ENCODE data around the gene PLB1.
"Not testable (repeated sequence)": the region's sequence is repeated elsewhere in the genome, so short reads cannot be mapped to it uniquely, and the experiment has no call there.

Gene PLB1

DNA sequence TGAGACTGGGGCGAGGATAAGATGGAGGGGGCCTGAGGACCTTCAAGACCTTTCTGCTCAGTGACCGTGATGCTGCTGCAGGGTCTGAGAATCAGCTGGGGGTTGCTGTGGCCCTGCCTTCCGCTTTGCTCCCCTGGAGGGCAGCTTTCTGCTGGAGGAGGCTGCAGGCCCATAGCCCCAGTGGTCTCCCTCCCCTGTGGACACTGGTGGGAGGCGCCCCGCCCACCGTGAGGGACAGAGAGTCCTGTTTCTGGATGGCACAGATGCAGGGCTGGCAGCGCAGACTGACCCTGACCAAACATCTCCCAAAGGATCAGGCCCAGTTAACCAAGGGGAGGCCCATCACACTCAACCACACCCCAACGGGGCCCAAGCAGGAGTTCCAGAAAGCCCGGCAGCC is 42.8 kb downstream of the PLB1 start:
- no peak for DNase-seq

- no peak for DNase-seq
Measured at GRCh38 chr2:28539118-28539541, 43.3 kb downstream of the PLB1 start.

- DNase-seq: no peak
Measured at GRCh38 chr2:28543316-28544035, 47.6 kb downstream of the PLB1 start.

DNA sequence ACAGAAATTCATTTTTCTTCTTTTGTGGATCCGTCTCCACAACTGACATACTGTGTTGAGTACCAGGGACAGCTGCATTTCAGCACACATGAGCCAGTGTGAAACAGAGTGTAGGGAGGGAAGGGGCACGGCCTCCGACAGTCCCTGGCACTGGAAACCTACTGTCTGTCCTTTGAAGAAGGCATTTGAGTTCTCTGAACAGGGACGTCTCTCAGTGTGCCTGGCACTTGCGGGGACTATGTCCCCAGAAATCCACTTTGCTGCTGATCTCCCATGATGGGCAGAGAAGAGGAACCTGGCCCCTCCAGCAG is 48.1 kb downstream of the PLB1 start:
- no peak for DNase-seq

GRCh38 chr2:28544405-28544921 is 48.6 kb downstream of the PLB1 start:
- no peak for DNase-seq

GRCh38 chr2:28544922-28545589 is 49.2 kb downstream of the PLB1 start:
- no peak for DNase-seq

GRCh38 chr2:28545590-28546200 is 49.8 kb downstream of the PLB1 start:
- DNase-seq: no peak

DNA sequence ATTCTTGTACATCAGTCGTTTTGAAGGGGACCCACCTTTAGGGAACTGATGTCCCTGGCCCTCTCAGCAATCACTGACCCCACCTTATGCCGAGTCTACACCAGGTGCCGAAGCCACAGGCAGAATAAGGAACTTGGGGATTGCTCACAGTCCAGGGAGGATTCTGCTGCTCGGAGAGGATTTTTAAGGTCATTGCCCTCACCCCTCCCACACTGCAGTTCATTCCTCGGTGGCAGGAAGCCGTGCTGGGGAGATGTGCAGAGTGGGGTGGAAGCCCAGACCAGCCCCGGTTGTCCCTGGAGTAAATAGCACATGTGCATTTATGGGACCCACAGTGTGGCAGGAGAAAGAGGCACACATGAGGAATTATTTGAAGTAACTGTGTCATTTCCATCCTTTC is 50.4 kb downstream of the PLB1 start:
- DNase-seq: no peak

DNA sequence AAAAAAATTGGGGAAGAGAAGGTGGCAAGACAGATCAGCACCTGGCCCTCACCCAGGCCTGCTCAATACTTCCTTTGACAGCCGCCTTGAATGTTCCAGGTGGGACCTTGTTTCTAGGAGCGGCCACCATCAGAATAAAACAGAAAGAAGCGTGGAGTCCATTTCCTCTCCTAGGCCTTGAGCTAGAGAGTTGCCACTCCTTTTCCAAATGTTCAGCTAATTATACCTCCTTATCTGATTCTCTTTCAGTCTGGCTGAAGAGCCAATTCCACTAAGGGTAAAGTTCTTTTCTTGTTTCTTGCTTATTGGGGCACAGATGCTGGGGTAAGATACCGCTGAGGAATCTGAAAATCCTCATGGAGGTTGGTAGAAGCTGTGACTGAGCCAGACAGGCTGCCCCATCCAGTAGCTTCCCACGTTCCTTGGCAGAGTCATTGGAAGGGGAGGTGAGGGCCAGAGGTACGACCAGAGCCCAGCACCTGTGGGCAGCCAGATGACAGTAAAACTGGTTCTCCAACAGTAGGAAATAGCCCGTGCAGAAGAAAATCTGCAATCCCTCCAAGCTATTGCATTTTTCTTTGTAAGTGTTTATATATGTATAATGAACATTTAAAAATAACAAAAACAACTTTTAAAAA is 51.5 kb downstream of the PLB1 start:
- DNase-seq: no peak

- no peak for DNase-seq
Measured at GRCh38 chr2:28547906-28548600, 52.2 kb downstream of the PLB1 start.

DNA sequence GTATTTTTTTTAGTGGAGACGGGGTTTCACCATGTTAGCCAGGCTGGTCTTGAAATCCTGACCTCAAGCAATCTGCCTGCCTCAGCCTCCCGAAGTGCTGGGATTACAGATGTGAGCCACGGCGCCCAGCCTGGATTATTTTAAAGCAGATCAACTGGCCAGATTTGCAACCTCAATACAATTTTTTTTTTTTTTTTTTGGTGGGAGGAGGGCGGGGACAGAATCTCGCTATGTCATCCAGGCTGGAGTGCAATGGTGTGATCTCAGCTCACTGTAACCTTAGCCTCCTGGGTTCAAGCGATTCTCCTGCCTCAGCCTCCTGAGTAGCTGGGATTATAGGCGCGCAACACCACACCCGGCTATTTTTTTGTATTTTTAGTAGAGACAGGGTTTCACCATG is 54.5 kb downstream of the PLB1 start:
- not testable (repeated sequence) for DNase-seq

- peak; percentile 85 for DNase-seq
Measured at GRCh38 chr2:28552045-28552823, 56.4 kb downstream of the PLB1 start.

- DNase-seq: no peak
Measured at GRCh38 chr2:28556303-28556702, 60.4 kb downstream of the PLB1 start.

DNA sequence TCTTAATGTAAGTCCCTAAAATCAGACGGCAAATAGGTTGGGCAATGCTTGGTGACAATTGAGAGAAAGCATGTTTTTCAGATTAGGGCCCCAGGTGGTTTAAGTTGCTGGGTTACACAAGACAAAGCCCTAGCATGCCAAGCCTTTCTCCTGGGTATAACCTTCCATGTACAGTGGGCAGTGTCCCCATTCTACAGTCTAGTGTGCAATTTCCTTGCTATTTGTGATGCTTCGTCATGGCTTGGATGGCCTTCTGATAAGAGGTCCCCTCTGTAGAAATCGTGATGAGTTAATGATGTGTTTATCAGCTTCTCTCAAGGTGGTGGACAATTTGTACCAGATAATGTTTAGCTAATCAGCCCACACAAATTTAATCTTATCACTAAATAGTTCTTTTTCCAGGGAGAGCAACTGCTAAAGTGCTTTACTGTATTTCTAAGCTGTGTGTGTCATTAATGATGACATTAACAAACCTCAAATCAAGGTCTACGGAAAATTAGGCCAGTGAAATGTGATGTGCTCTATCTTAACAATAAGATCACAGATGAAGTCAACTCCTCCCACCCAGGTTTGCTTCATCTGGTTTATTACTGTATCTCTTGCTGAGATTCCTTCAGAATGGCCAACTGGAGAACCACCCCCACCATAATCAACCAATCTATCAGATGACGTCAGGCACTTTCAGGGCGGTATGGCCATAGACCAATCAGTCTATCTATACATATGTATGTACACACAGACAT is 61.7 kb downstream of the PLB1 start:
- no peak for DNase-seq

DNA sequence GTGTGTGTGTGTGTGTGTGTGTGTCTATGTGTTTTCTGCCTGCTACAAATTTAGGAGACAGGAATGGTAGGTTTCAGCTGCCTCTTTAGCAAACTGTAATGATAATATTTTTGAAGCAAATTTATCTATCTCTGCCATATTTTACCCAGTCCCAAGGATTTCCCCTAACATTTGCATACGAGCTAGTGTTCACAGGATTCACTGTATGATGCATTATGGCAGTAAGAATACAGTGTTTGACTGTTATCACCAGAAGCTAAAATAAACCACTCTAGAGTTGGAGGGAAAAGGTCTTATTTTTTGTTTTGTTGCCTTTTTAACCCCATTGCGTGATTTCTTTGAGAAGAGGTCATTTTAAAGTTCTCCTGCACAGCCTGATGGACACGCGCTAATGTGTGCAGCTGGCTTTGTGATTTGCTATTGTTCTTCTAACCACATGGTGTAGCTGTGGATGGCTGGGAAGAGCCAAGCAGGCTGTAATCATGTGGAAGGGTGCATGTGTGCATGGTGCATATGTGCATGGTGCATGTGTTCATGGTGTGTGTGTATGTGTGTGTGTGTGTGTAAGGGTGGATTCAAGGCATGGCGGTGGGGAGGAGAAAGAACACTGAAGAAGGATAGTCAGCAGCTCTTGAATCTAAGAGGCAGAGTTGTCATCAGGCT is 62.4 kb downstream of the PLB1 start:
- DNase-seq: no peak

DNA sequence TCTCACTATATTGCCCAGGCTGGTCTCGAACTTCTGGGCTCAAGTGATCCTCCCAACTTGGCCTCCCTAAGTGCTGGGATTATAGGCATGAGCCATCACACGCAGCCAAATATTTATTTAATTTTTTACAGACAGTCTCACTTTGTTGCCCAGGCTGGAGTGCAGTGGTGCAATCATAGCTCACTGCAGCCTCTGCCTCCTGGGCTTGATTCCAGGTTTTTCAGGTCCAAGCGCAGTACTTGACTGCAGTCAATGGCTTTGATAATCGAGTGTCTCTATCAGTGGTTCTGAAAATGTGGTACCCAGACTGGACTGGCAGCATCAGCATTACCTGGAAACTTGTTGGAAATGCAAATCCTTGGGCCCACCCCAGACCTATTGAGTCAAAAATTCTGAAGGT is 63.1 kb downstream of the PLB1 start:
- DNase-seq: no peak

DNA sequence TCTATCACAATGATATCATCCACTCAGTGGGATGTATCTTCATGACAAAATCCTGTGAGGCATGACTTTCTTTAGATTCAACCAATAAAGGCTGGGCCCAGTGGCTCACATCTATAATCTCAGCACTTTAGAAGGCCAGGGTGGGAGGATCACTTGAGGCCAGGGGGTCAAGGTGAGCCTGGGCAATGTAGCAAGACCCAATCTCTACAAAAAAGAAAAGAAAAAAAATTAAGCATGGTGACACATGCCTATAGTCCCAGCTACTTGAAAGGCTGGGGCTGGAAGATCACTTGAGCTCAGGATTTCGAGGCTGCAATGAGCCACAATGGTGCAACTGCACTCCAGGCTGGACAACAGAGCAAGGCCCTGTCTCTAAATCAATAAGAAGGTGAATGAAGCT is 68.0 kb downstream of the PLB1 start:
- DNase-seq: no peak

DNA sequence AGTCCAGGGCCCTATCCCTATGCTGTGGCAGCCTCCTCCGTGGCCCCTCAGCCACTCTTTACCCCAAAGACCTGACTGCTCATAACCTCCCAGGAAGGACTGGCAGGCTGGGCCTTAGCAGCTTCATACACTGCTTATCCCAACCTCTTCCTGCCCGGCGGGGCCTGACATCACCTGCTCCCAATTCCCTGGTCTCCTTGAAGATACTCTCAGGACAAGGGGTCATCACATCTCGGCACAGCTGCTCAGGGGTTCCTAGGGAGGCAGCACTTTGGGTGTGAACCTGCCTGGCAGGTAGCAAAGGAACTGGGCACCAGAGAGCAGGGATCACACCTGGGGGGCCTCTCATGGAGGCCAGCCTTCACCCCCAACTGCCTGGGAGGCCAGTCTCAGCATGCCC is 68.5 kb downstream of the PLB1 start:
- DNase-seq: no peak

- no peak for DNase-seq
Measured at GRCh38 chr2:28565033-28565432, 69.2 kb downstream of the PLB1 start.

DNA sequence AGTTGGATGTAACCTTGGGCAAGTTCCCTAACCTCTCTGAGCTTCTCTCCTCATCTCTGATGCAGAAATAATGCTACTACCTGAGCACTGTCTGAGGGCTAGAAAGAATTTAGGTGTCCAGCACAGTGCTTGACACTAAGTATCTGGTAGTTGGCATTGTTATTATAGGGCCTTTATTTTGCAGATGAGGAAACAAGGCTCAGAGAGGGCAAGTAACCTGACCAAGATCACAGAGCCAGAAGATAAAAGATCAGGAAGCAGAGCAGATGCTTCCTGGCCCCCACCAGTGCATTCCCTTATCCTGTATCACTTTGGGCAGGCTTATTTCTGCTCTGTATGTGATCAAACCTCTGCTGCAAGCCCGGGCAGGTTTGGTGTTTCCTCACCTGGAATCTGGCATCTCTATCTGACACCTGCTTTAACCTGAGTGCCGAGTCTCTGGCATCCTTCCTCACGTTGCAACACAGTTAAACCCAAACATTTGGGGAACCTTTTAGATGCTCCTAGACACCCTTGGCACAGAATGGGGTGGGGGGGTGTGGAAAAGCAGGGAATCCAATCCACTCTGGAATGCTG is 69.9 kb downstream of the PLB1 start:
- no peak for DNase-seq
